ENCODE results near the gene CLEC7A.

CLEC7A gene

DNA sequence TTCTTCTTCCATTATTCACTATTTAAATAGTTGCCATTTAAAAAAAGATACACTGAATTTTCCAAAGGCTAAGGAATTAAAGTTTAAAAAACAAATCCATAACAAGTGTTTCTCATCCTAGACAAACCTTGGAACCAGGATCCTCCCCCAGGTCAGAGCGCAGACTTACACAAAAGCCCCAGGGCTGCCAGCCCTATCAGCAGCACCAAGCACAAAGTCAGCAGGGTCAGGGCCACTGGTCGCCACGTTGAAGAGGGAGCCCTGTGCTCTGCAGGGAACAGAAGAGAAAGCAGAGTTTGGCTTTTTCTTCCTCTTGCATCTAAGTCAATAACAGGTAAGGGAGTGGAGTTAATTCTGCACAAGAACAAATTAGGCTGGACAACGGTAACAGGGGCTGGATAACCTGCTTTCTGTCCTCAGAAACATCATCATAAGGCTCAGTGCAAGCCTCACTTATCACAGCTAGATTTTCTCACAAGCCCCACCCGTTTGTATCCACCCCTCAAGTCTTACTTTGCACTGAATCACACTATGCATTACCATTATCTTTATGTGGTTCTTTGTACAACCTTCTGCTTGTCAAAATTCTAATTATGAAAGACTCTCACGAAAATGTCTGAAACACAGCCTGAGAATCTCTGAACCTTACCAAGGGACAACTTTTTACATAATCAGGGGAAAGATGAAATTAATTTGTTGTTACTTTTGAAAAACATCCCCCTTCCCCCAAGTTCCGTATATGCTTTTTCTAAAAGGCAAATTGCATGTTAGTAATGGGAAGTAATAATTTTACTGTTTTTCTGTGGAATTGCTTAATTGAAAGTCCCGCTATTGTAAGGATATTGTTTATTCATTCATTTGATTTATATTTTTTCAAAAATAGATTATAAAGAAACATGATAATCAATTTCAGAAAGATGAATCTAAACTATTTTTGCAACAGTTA is 40.8 kb downstream of the CLEC7A start:
- DNase-seq, result no peak

DNA sequence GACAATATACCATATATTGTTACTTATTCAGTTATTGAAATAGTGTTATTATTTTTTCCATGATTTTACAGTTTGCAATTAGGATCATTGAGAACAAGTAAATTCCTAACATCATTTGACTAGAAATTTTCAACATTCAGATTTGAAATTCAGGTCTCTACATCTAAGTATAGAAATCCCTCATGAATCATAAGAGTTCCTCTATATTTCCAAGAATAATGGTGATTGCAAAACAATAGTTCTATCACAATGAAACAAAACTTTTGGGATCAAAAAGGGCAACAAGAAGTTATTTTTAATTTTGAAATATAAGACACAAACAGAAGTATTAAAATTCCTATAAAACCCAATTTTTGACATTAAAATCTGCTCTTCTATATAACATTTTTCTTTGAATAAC is 42.0 kb downstream of the CLEC7A start:
- no peak for DNase-seq

DNA sequence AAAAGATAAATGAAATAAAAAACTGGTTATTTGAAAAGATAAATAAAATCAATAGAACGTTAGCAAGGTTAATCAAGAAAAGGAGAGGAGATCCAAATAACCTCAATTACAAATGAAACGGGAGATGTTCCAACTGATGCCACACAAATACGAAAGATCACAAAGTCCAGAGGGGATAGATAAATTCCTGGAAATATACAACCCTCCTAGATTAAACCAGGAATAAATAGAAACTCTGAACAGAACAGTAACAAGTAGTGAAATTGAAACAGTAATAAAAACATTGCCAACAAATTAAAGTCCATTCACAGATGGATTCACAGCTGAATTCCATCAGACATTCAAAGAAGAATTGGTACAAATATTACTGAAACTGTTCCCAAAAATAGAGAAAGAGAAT is 43.6 kb downstream of the CLEC7A start:
- DNase-seq, result no peak

DNA sequence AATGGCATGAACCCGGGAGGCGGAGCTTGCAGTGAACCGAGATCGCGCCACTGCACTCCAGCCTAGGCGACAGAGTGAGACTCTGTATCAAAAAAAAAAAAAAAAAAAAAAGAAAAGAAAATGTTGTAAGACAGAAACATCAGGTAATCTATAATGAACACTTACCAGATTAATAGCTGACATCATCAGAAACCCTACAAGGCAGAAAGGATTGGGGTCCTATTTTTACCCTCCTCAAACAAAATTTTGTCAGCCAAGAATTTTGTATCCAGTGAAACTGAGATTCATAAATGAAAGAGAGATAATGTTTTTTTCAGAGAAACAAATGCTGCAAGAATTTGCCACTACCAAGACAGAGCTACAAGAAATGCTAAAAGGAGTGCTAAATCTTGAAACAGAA is 45.3 kb downstream of the CLEC7A start:
- DNase-seq, result no peak

DNA sequence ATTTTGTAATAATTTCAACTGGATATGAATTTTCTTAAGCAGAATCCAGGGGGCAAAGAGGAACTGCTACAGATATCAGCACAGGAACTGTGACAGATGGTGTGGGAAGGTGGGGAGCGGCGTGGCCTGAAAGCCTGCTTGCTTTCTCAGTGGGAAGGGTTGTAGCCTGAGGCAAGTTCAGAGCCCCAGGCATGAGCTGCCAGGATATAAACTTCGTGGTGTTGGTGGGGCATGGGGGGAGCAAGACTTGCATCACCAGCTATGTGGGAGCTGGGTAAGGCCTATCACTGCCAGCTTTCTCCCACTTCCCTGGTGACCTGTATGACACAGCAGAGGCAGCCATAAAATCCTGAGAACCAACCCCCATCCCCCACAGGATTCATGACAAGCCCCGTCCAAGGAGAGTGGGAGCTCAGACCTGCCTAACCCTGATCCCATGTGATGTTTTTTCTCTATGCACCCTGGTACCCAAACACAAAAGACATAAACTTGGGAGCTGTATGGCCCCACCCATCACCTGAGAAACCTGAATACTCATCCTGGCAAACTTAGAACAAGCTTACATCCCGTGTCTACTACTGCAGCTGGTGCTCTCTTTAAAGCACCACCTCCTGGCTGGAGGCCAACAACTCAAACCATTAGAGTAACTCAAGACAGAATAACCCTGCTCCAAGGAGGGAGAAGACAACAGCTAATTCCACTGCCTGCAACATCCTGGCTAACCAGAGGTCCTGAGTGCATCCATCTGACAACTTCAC is 47.7 kb downstream of the CLEC7A start:
- no peak for DNase-seq

DNA sequence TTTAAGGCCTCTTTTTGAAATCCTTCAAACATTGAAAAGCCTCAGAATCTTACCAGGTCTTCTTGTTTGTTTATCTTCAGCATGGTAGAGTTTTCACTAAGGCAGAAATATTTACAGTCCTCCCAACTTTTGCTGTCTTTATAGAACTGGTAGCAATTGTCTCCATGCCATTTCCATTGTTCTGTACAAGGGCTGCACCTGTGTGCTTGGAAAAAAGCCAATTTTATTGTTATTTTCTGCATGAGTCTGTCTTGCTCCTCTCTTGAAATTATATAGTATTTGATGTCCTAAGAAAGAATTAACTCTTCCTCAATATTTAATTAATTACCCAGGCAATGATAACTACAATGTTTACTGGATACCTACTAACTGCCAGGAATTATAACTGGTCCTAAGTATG is 54.5 kb downstream of the CLEC7A start:
- no peak for DNase-seq

DNA sequence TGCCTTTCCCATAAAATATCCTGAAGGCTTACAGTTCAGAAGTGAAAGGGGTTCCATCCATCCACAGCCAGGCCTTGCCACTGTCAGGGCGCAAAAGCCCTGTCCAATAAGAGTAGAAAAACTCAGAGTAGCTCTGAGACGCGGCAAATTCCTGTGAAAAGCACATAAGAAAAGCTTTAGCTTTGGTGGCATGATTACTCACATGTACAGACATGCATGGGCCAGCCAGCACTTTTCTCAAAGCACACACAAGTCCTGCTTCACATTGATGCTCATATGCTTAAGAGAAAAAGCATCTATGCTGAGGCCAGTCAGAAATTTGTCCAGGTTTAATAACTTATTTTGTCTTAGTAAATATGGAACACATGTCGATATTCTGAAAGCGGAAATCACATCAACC is 56.7 kb downstream of the CLEC7A start:
- DNase-seq, result no peak

DNA sequence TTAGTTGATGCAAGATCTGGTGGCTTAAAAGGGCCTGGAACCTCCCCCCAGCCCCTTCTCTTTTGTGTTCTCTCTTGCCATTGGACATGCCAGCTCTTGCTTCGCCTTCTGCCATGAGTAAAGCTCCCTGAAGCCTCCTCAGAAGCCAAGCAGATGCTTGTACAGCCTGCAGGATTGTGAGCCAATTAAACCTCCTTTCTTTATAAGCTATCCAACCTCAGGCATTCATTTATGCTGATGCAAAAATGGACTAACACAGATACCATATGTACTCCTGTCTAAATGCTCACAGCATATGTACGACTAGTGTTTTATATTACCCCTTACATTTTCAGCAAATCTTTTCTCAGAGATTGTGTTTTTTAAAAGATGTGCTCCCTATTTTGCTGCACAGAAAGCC is 57.9 kb downstream of the CLEC7A start:
- no peak for DNase-seq

DNA sequence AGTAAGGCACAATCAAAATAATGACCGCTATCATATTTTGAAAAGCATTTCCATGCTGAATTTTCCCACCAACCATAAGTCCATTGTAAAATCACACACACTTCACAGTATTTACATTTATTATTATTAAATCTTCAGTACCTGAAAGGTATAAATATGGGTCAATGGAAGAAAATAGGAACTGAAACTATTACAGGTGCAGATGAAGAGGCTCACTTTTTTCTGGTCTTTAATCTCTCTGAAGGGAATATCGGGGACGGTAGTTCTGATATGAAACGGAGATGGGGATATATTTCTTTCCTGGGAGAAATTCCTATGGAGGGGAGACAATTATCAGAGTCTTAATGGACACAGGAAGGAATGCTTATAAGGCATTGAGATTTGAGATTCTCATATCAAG is 59.6 kb downstream of the CLEC7A start:
- no peak for DNase-seq

DNA sequence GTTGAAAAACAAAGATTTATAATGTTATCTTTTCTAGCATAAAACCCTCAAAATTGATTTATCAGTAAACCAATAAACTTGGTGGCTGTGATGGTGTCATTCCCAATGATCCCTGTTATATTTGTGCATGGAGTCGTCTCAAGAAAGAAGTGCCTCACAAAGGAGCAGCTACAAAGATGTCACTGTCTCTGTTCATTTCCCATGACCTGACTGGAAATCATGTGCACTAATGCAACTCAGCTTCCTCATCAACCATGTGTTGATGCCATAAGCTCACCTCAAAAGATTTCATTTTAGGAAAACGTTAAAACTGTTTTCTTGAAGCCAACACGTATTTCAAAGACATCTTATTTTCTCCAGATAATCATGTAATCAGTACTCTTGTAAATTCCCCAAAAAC is 60.0 kb downstream of the CLEC7A start:
- DNase-seq, result no peak

DNA sequence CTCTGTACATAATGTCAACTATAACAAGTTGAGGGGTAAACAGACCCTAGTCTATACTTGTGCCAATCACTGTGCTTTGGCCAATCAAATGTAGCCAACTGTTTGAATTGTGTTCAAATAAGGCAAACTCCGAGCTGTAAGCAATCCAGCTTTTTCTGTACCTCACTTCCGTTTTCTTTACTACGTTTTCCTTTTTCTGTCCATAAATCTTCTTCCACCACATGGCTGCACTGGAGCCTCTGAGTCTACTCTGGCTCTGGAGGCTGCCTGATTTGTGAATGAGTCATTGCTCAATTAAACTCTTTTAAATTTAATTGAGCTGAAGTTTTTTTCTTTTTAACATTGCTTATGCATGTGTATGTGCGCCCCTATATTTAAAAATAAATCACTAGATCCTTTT is 60.9 kb downstream of the CLEC7A start:
- peak in 1 of 2 donors; percentile 32 for DNase-seq

DNA sequence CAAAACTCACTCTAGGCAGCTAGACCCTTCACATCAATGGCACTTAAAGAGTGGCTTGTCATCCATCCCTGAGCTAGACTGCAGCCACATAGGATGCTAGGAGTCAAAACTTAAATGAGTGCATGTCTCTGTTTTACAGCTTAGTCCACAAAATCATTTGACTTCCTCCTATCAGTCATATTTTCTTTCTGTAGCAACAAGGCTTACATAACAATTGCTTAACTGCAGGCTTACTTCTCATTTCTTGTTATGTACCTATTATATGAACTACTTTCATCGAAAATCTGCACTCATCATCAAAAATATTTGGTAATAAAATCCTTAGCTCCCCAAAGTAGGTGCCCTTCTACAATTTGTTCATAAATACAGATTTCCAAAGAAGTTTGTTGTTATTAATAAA is 61.4 kb downstream of the CLEC7A start:
- DNase-seq, result no peak

DNA sequence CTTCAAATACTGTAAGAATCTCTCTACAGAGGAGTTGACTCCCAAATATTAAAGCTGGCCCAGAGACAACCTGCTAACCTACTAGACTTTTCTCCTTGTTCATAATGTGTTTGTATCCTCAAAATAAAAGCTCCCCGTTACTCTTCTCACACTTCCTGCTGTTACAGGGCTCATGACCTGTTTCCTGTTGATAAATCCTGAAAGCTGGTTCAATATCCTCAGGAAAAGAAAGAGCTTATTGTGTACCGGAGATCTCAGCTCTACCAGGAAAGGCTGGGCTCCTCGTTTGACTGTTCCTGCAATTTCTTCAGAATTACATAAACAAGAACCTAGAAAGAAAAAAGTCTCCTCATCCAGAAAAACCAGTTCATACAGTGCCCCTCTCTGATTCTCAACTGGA is 62.1 kb downstream of the CLEC7A start:
- no peak for DNase-seq

DNA sequence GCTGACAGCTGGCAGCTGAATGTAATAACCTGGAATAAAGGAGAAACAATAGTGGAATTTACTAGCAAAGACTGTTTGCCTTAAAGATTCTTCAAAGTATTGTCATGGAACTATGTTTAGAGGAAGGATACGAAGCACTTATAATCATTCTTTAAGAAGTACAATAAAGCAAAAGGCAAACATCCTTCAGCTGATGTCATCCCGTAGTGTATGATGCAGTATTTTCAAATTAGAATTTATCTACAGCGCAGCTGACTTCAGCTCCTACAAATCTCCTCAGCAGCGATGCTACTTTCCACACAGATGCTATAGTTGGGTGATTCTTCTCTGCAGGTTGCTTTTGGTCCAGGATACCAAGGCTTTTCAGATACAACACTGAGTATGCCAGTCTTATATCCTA is 62.7 kb downstream of the CLEC7A start:
- no peak for DNase-seq
